ENCODE measurements around the gene PTX4.

PTX4 gene

GRCh38 chr16:1528921-1529537, 40.3 kb upstream of the PTX4 start:
- no peak overlapping the region for H3K4me3 ChIP-seq (ENCODE audit: low read depth, low read length)
- DNase-seq (ENCODE audit: low read depth) = no peak
- no peak for TF ChIP-seq CTCF (IDR thresholded peaks at IDR 0.05; ENCODE audit: low read depth, low read length, missing control alignments)

GRCh38 chr16:1527836-1528811, 39.4 kb upstream of the PTX4 start:
- no peak for TF ChIP-seq CTCF (IDR thresholded peaks at IDR 0.05; ENCODE audit: low read depth, low read length, missing control alignments)
- no peak for DNase-seq (ENCODE audit: low read depth)
- H3K4me3 ChIP-seq (ENCODE audit: low read depth, low read length) = no peak overlapping the region

GRCh38 chr16:1526608-1527555, 38.1 kb upstream of the PTX4 start:
- no peak for TF ChIP-seq CTCF (IDR thresholded peaks at IDR 0.05; ENCODE audit: low read depth, low read length, missing control alignments)
- no peak overlapping the region for H3K4me3 ChIP-seq (ENCODE audit: low read depth, low read length)
- no peak for DNase-seq (ENCODE audit: low read depth)

- no peak for DNase-seq (ENCODE audit: low read depth)
- TF ChIP-seq CTCF (IDR thresholded peaks at IDR 0.05; ENCODE audit: low read depth, low read length, missing control alignments) = no peak
- no peak overlapping the region for H3K4me3 ChIP-seq (ENCODE audit: low read depth, low read length)
Observed at GRCh38 chr16:1525871-1526607, 37.3 kb upstream of the PTX4 start.

- no peak for TF ChIP-seq CTCF (IDR thresholded peaks at IDR 0.05; ENCODE audit: low read depth, low read length, missing control alignments)
- DNase-seq (ENCODE audit: low read depth) = no peak
- no peak overlapping the region for H3K4me3 ChIP-seq (ENCODE audit: low read depth, low read length)
Observed at GRCh38 chr16:1524366-1524765, 35.6 kb upstream of the PTX4 start.
